IgD-negative memory B cell (primary cell): ENCODE results near the gene RAB37. TPM values are rescaled to one million over a fixed set of nuclear protein-coding genes. Genes with fewer than 3 reads are reported as not detected.
A peak's percentile ranks its signal among the peaks of the same experiment; 100 is the strongest.

Experiments
- H3K27ac Mint-ChIP-seq, 3 donors: one replicate each; pipeline ENCODE4 v1.8.0; 2020 to 2022; ENCODE audit warnings: mild to moderate bottlenecking in 3 of 3, mixed read lengths in 3 of 3, moderate library complexity in 1 of 3
- H3K27me3 Mint-ChIP-seq: one replicate; pipeline ENCODE4 v1.8.0; 2021; ENCODE audit warnings: mixed read lengths
- H3K36me3 Mint-ChIP-seq: one replicate; pipeline ENCODE4 v1.8.0; 2020; ENCODE audit warnings: mild to moderate bottlenecking, mixed read lengths
- H3K4me1 Mint-ChIP-seq, 3 donors: one replicate each; pipeline ENCODE4 v1.8.0; 2020 to 2022; ENCODE audit warnings: mixed read lengths in 3 of 3, mild to moderate bottlenecking in 1 of 3
- H3K4me3 Mint-ChIP-seq, 4 donors: one replicate each; pipeline ENCODE4 v1.8.0; 2020 to 2022; ENCODE audit warnings: mild to moderate bottlenecking in 4 of 4, mixed read lengths in 4 of 4, moderate library complexity in 3 of 4
- H3K9me3 Mint-ChIP-seq, 3 donors: one replicate each; pipeline ENCODE4 v1.8.0; 2020 to 2021; ENCODE audit warnings: mixed read lengths in 3 of 3, mild to moderate bottlenecking in 1 of 3
- polyA plus RNA-seq: library from polyadenylated mRNA; unstranded; fragments of 300-500 nt; fragmentation: Illumina TruSeq; gene quantifications from one replicate; pipeline ENCODE4 v1.2.3, GENCODE V29; 2021

The RAB37 gene
- polyA plus RNA-seq, 1 donor from 2014 or later: 76.5 TPM

DNA sequence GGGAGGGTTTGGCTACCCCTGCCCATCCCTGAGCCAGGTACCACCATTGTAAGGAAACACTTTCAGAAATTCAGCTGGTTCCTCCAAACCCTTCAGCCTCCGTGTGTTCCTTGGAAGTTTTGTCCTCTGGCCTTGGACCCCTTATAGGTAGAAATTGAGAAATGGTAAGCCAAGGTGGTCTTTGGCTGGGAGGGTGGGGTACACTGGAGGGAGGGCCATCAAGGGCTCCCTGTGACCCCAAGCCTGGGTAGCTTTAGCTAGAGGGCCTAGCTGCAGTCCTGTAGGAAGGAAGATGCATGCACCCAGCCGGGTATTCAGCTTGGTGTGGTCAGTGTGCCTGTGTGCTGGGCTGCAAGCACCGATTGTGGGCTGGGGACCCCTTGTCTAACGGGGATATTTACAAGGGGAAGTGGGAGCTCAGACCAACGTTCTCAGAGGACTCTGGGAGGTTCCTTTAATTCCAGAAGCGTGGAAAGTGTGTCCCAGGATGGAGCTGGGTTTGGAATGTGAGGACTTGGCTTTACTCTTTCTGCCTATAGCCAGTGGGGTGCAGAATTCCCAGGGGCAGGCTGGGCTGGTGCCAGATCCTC is 32.3 kb downstream of the RAB37 start:
- peaks cover 2% of the 10 kb centered on the region for H3K36me3 Mint-ChIP-seq
- H3K4me3 Mint-ChIP-seq: peak overlapping the region in 1 of 4 donors; percentile 32
- no peaks in the 10 kb centered on the region for H3K27me3 Mint-ChIP-seq
- H3K4me1 Mint-ChIP-seq: peaks cover 11 to 13% (median 12%) of the 10 kb centered on the region in 3 donors
- no peak overlapping the region for H3K27ac Mint-ChIP-seq
- H3K9me3 Mint-ChIP-seq: no peaks in the 10 kb centered on the region

GRCh38 chr17:74769856-74770497 is 32.9 kb downstream of the RAB37 start:
- Mint-ChIP-seq H3K27ac (peak overlapping the region in 2 of 3 donors; percentile 47 to 97), H3K4me3 (peak overlapping the region in 1 of 4 donors; percentile 85), H3K36me3 (peaks cover 2% of the 10 kb centered on the region), H3K4me1 (peaks cover 11 to 13% (median 12%) of the 10 kb centered on the region in 3 donors), H3K27me3 (no peaks in the 10 kb centered on the region), H3K9me3 (no peaks in the 10 kb centered on the region)

GRCh38 chr17:74770498-74771318 is 33.7 kb downstream of the RAB37 start:
- Mint-ChIP-seq H3K36me3 (peaks cover 2% of the 10 kb centered on the region), H3K27ac (peak overlapping the region; percentile 40 to 97 (median 67)), H3K27me3 (no peaks in the 10 kb centered on the region), H3K4me1 (peaks cover 14 to 16% (median 15%) of the 10 kb centered on the region in 3 donors), H3K4me3 (peak overlapping the region in 1 of 4 donors; percentile 85), H3K9me3 (no peaks in the 10 kb centered on the region)

DNA sequence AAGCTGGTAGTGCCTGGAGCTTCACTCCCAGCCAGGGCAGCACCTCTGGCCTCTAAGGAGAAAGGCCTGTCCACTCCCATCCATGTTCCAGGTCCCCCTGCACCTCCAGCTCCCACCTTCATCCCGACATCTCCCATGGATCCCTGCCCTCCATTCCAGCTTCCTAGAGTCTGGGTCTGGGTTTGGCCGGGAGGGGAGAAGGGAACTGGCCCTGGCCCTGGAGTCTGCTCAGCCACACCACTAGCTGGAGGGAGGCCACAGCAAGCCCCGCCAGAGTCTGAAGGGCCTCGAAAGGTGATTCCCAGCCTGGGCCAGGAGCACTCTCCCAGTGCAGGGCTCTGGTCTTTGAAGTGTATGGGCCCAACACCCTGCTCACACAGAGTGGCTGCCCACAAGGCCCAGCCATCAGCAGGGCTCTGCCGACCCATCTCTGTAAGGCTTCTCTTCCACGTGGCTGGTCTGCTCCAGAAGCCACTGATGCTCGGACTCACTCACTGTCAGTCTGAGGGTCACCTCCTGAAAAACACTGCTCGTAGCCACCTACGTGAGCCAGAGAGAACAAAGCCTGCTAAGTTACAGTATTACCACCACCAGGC is 34.4 kb downstream of the RAB37 start:
- peaks cover 2% of the 10 kb centered on the region for H3K36me3 Mint-ChIP-seq
- H3K4me1 Mint-ChIP-seq: peaks cover 19 to 21% (median 20%) of the 10 kb centered on the region in 3 donors
- no peak overlapping the region for H3K27ac Mint-ChIP-seq
- H3K4me3 Mint-ChIP-seq: no peak overlapping the region
- no peaks in the 10 kb centered on the region for H3K9me3 Mint-ChIP-seq
- no peaks in the 10 kb centered on the region for H3K27me3 Mint-ChIP-seq

GRCh38 chr17:74772053-74772452 is 35.0 kb downstream of the RAB37 start:
- Mint-ChIP-seq H3K27ac (peak overlapping the region in 1 of 3 donors; percentile 70), H3K36me3 (peaks cover 2% of the 10 kb centered on the region), H3K4me3 (peak overlapping the region in 1 of 4 donors; percentile 25), H3K27me3 (no peaks in the 10 kb centered on the region), H3K9me3 (no peaks in the 10 kb centered on the region), H3K4me1 (peaks cover 20 to 24% (median 22%) of the 10 kb centered on the region in 3 donors)

GRCh38 chr17:74773414-74773813 is 36.4 kb downstream of the RAB37 start:
- Mint-ChIP-seq H3K9me3 (no peaks in the 10 kb centered on the region), H3K36me3 (peaks cover 2% of the 10 kb centered on the region), H3K27me3 (no peaks in the 10 kb centered on the region), H3K27ac (peak overlapping the region in 1 of 3 donors; percentile 49), H3K4me3 (peak overlapping the region in 1 of 4 donors; percentile 72), H3K4me1 (peaks cover 27 to 35% (median 32%) of the 10 kb centered on the region in 3 donors)

GRCh38 chr17:74773871-74774286 is 36.8 kb downstream of the RAB37 start:
- Mint-ChIP-seq H3K9me3 (no peaks in the 10 kb centered on the region), H3K4me1 (peaks cover 28 to 35% (median 34%) of the 10 kb centered on the region in 3 donors), H3K27me3 (no peaks in the 10 kb centered on the region), H3K27ac (peak overlapping the region in 1 of 3 donors; percentile 49), H3K36me3 (peaks cover 2% of the 10 kb centered on the region), H3K4me3 (peak overlapping the region in 3 of 4 donors; percentile 24 to 72 (median 58))

- H3K27ac Mint-ChIP-seq: peak overlapping the region; percentile 88 to 95 (median 90)
Observed at GRCh38 chr17:74775409-74776043, 38.5 kb downstream of the RAB37 start.

GRCh38 chr17:74776044-74776962 is 39.2 kb downstream of the RAB37 start, which contains the start of gene NAT9:
Gene NAT9, minus strand, starts transcription at chr17:74776345. Its CDS starts 647 bp downstream, at chr17:74775698.
- peak within 1 kb of the TSS; percentile 96 to 99 (median 98) for H3K4me3 Mint-ChIP-seq
- no peaks in the 10 kb centered on the region for H3K9me3 Mint-ChIP-seq
- no peaks in the 10 kb centered on the region for H3K27me3 Mint-ChIP-seq
- peak within 1 kb of the TSS; percentile 88 to 97 (median 95) for H3K27ac Mint-ChIP-seq
- peaks cover 4% of the 10 kb centered on the region for H3K36me3 Mint-ChIP-seq
- H3K4me1 Mint-ChIP-seq: peaks cover 37 to 52% (median 48%) of the 10 kb centered on the region in 3 donors

More at GRCh38 chr17:74775409-74776043, 38.5 kb downstream of the RAB37 start:
- Mint-ChIP-seq H3K9me3 (no peaks in the 10 kb centered on the region), H3K36me3 (peaks cover 2% of the 10 kb centered on the region), H3K4me1 (peaks cover 37 to 48% (median 45%) of the 10 kb centered on the region in 3 donors), H3K4me3 (peak overlapping the region; percentile 96 to 99 (median 98)), H3K27me3 (no peaks in the 10 kb centered on the region)

DNA sequence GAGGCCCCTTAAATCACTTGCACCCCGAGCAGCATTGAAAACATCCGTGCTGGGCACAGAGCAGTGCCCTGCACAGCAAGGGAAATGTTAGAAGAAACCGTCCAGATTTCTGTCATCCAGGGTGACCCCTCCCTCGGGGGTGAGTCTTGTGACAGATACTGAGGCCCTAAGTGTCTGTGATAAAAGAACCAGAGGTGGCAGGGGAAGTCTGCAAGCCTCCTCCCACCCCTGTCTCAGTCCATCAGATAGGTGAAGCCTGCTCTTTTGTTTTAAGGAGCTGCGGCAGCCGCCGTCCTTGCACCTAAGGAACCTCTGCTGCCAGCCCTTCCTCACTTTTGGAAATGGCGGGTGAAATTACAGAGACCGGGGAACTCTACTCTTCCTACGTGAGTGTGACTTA is 39.9 kb downstream of the RAB37 start:
- Mint-ChIP-seq H3K4me3 (peak overlapping the region; percentile 96 to 99 (median 98)), H3K9me3 (no peaks in the 10 kb centered on the region), H3K27me3 (peaks cover 2% of the 10 kb centered on the region), H3K36me3 (peaks cover 4% of the 10 kb centered on the region), H3K4me1 (peaks cover 41 to 56% (median 49%) of the 10 kb centered on the region in 3 donors), H3K27ac (peak overlapping the region; percentile 63 to 97 (median 88))

DNA sequence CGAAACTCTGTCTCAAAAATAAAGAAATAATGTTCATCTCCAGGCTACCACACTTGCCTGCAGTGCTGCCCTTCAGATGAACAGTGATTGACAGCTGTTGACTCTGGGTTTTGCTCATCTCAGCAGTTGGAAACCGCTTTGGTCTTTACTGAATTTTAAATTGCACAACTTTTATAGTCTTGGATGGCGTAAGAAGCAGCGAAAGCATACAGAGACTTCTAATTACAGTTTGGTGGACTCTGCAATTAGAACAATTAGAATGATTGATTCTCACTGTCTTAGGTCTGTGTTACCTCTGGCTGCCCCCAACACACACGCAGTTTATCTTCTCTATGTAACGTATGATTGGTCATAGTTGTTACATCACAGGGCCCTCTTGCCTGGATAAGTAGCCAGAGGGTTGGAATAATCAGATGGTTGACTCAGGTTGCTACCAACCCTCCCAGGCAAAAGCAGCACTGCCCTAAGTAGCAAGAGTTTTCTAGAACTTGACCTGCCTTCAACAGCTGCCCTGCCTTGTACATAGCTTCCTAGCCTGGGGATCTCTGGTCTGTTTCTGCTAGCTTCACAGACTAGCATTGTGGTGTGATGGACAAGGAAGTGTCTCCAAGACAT is 41.0 kb downstream of the RAB37 start:
- peaks cover 2% of the 10 kb centered on the region for H3K36me3 Mint-ChIP-seq
- H3K4me1 Mint-ChIP-seq: peaks cover 46 to 58% (median 54%) of the 10 kb centered on the region in 3 donors
- H3K9me3 Mint-ChIP-seq: no peaks in the 10 kb centered on the region
- peaks cover 2% of the 10 kb centered on the region for H3K27me3 Mint-ChIP-seq
- H3K27ac Mint-ChIP-seq: peak overlapping the region in 2 of 3 donors; percentile 46 to 85
- H3K4me3 Mint-ChIP-seq: peak overlapping the region; percentile 21 to 96 (median 54)

DNA sequence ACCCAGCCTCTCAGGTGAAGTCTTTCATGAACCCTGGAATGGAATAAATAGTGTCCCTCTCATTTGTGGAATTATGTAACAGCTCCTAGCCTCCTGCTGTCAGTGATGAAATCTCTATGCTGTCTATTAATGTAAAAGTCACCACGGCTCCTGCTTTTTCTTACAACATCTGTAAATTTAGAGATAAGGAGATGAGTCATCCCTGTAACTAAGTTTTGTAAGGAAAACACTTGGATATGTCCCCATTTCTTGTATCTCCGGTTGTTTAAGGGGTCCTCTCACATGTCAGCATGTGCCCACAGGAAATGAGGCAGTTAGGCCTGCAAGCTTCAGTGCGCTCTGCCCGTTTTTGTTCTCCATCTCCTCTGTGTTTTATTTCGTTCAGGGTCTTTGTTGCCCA is 41.9 kb downstream of the RAB37 start:
- Mint-ChIP-seq H3K27ac (peak overlapping the region; percentile 35 to 81 (median 67)), H3K4me1 (peaks cover 47 to 56% (median 55%) of the 10 kb centered on the region in 3 donors), H3K36me3 (peaks cover 2% of the 10 kb centered on the region), H3K9me3 (no peaks in the 10 kb centered on the region), H3K4me3 (peak overlapping the region; percentile 16 to 89 (median 83)), H3K27me3 (peaks cover 2% of the 10 kb centered on the region)

GRCh38 chr17:74779501-74779900 is 42.4 kb downstream of the RAB37 start:
- Mint-ChIP-seq H3K27ac (peak overlapping the region; percentile 44 to 97 (median 81)), H3K27me3 (peaks cover 2% of the 10 kb centered on the region), H3K9me3 (no peaks in the 10 kb centered on the region), H3K4me1 (peaks cover 49 to 59% (median 58%) of the 10 kb centered on the region in 3 donors), H3K4me3 (peak overlapping the region; percentile 73 to 91 (median 87)), H3K36me3 (peaks cover 2% of the 10 kb centered on the region)
